ENCODE results near the gene MUCL3. TPM values are rescaled to one million over a fixed set of nuclear protein-coding genes. Genes with fewer than 3 reads are reported as not detected.
A peak's percentile ranks its signal among the peaks of the same experiment; 100 is the strongest.
"Not testable (repeated sequence)": the region's sequence is repeated elsewhere in the genome, so short reads cannot be mapped to it uniquely, and the experiment has no call there.

Gene MUCL3
- total RNA-seq, 2 experiments from 2014 or later, result not detected

- H3K4me3 Mint-ChIP-seq, result no peak overlapping the region
- H3K27me3 Mint-ChIP-seq, result peaks cover 15% of the 10 kb centered on the region
- H3K27ac Mint-ChIP-seq, result no peak overlapping the region
These were observed 23.3 kb downstream of the MUCL3 start for GRCh38 chr6:30964075-30964474.

GRCh38 chr6:30965140-30965601, 24.4 kb downstream of the MUCL3 start:
- Mint-ChIP-seq H3K4me1 (no peaks in the 10 kb centered on the region), H3K27me3 (peaks cover 16% of the 10 kb centered on the region), H3K36me3 (ENCODE audit: low read depth) (no peaks in the 10 kb centered on the region), H3K9me3 (ENCODE audit: low read depth) (no peaks in the 10 kb centered on the region), H3K4me3 (no peak overlapping the region), H3K27ac (no peak overlapping the region)
- ChIA-PET CTCF (no interaction called here), POLR2A (no interaction called here)
- intact Hi-C loops (cut with DNase I, micrococcal nuclease), result loop anchor here in 1 of 2 experiments (2.0 kb wide), 1 partner anchor 34 kb away; no protein-coding TSS in a partner anchor
- ATAC-seq (peak; percentile 19), DNase-seq (no peak)

More at GRCh38 chr6:30964075-30964474, 23.3 kb downstream of the MUCL3 start:
- ChIA-PET CTCF (no interaction called here), POLR2A (no interaction called here)
- peak; percentile 38 for DNase-seq
- no peaks in the 10 kb centered on the region for H3K9me3 Mint-ChIP-seq (ENCODE audit: low read depth)
- ATAC-seq, result peak; percentile 57
- H3K36me3 Mint-ChIP-seq (ENCODE audit: low read depth), result no peaks in the 10 kb centered on the region
- intact Hi-C loops (cut with DNase I, micrococcal nuclease), result loop anchor here in 1 of 2 experiments (2.0 kb wide), 1 partner anchor 35 kb away; no protein-coding TSS in a partner anchor
- H3K4me1 Mint-ChIP-seq, result no peaks in the 10 kb centered on the region

DNA sequence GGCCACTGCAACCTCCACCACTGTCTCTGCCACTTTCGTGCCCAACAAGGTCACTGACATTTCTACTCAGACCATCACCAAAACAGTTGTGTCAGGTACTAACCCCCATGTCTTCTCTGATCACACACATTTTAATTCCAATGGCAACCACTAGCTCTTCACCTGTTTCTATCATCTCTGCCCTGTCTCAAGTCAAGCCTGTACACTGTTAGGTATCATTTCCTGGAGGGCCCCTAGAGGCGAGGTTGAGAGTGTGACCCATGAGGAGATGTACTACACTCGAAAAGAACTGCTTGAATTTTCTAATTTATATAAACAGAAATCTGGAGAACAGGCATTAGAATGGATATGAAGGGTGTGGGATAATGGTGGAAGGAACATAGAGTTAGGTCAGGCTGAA, 25.4 kb downstream of the MUCL3 start:
- ChIA-PET POLR2A (no interaction called here), CTCF (no interaction called here)
- Mint-ChIP-seq H3K4me1 (no peaks in the 10 kb centered on the region), H3K9me3 (ENCODE audit: low read depth) (no peaks in the 10 kb centered on the region), H3K27me3 (peaks cover 16% of the 10 kb centered on the region), H3K4me3 (no peak overlapping the region), H3K27ac (no peak overlapping the region), H3K36me3 (ENCODE audit: low read depth) (no peaks in the 10 kb centered on the region)
- ATAC-seq (no peak), DNase-seq (no peak)
- intact Hi-C loops (cut with DNase I, micrococcal nuclease), result no loop called here

- DNase-seq; intact Hi-C loops (cut with DNase I, micrococcal nuclease); H3K4me3 Mint-ChIP-seq; H3K27ac Mint-ChIP-seq; POLR2A ChIA-PET; ATAC-seq; CTCF ChIA-PET; H3K36me3 Mint-ChIP-seq (ENCODE audit: low read depth); H3K9me3 Mint-ChIP-seq (ENCODE audit: low read depth); H3K4me1 Mint-ChIP-seq: not testable (repeated sequence)
- peaks cover 14% of the 10 kb centered on the region for H3K27me3 Mint-ChIP-seq
These were observed 28.4 kb downstream of the MUCL3 start for GRCh38 chr6:30969171-30969570.

DNA sequence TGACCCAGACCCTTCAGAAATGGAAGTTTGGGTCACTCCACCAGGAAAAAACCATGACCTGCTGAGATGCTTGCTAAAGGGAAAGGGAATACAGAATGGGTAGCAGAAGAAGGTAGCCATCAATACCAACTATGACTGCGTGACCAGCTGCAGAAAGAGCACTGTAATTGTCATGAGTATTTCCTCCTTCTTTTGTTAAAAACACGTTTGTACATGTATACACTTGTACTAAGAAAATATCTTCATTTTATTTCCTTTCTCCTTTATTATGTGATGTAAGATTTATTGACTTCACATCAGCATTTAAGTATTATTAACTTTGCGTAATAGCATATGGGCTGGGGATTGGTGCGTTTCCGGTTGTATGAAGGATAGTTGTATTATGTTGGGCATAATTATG, 30.2 kb downstream of the MUCL3 start:
- H3K4me1 Mint-ChIP-seq, result no peaks in the 10 kb centered on the region
- intact Hi-C loops (cut with DNase I, micrococcal nuclease), result no loop called here
- H3K36me3 Mint-ChIP-seq (ENCODE audit: low read depth), result no peaks in the 10 kb centered on the region
- no peak overlapping the region for H3K27ac Mint-ChIP-seq
- H3K4me3 Mint-ChIP-seq, result no peak overlapping the region
- DNase-seq (no peak), ATAC-seq (no peak)
- ChIA-PET CTCF (no interaction called here), POLR2A (no interaction called here)
- H3K9me3 Mint-ChIP-seq (ENCODE audit: low read depth), result no peaks in the 10 kb centered on the region
- H3K27me3 Mint-ChIP-seq, result peaks cover 2% of the 10 kb centered on the region

- no peaks in the 10 kb centered on the region for H3K36me3 Mint-ChIP-seq (ENCODE audit: low read depth)
- ChIA-PET CTCF (no interaction called here), POLR2A (no interaction called here)
- no peak for ATAC-seq
- intact Hi-C loops (cut with DNase I, micrococcal nuclease), result no loop called here
- H3K27me3 Mint-ChIP-seq, result peaks cover 2% of the 10 kb centered on the region
- no peaks in the 10 kb centered on the region for H3K9me3 Mint-ChIP-seq (ENCODE audit: low read depth)
- H3K27ac Mint-ChIP-seq, result no peak overlapping the region
- no peaks in the 10 kb centered on the region for H3K4me1 Mint-ChIP-seq
- DNase-seq, result no peak
- H3K4me3 Mint-ChIP-seq, result no peak overlapping the region
These were observed 32.0 kb downstream of the MUCL3 start for GRCh38 chr6:30972816-30973215.

GRCh38 chr6:30974490-30975252, 33.9 kb downstream of the MUCL3 start:
- CTCF ChIA-PET, result interaction anchor here (1.4 kb wide), 1 partner anchor 105 kb away, joined by 4 read pairs; no protein-coding TSS in a partner anchor
- peaks cover 7% of the 10 kb centered on the region for H3K27me3 Mint-ChIP-seq
- H3K9me3 Mint-ChIP-seq (ENCODE audit: low read depth), result no peaks in the 10 kb centered on the region
- no peak overlapping the region for H3K27ac Mint-ChIP-seq
- intact Hi-C loops (cut with DNase I, micrococcal nuclease), result no loop called here
- H3K36me3 Mint-ChIP-seq (ENCODE audit: low read depth), result no peaks in the 10 kb centered on the region
- no peaks in the 10 kb centered on the region for H3K4me1 Mint-ChIP-seq
- POLR2A ChIA-PET, result no interaction called here
- ATAC-seq, result no peak
- no peak for DNase-seq
- H3K4me3 Mint-ChIP-seq, result no peak overlapping the region

GRCh38 chr6:30979141-30979540, 38.4 kb downstream of the MUCL3 start:
- Mint-ChIP-seq H3K27ac (no peak overlapping the region), H3K4me1 (peaks cover 2% of the 10 kb centered on the region), H3K9me3 (ENCODE audit: low read depth) (no peaks in the 10 kb centered on the region), H3K27me3 (peaks cover 29% of the 10 kb centered on the region), H3K4me3 (no peak overlapping the region), H3K36me3 (ENCODE audit: low read depth) (no peaks in the 10 kb centered on the region)
- CTCF ChIA-PET, result interaction anchor here (1.2 kb wide), 1 partner anchor 57 kb away, joined by 3 read pairs; no protein-coding TSS in a partner anchor
- intact Hi-C loops (cut with DNase I, micrococcal nuclease), result no loop called here
- POLR2A ChIA-PET, result no interaction called here
- ATAC-seq, result no peak
- no peak for DNase-seq

DNA sequence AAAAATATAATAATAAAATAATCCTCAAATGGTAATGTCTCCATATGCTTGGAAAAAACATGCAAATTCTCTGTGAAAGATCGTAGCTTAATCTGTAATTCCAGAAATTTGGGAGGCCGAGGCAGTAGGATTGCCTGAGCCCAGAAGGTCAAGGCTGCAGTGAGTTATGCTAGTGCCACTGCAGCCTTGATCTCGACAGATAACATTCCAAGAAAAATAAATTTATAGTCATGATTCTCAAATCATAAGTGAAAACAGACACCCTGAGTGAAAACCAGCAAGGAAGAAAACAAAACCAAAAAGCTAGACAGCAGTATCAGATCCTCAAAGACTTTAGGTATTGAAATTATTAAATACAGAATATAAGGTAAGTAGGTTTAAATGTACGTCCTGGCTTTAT, 38.9 kb downstream of the MUCL3 start:
- Mint-ChIP-seq H3K9me3 (ENCODE audit: low read depth) (no peaks in the 10 kb centered on the region), H3K27me3 (peaks cover 29% of the 10 kb centered on the region), H3K27ac (no peak overlapping the region), H3K4me3 (no peak overlapping the region), H3K36me3 (ENCODE audit: low read depth) (no peaks in the 10 kb centered on the region), H3K4me1 (peaks cover 2% of the 10 kb centered on the region)
- ChIA-PET CTCF (interaction anchor here (0.8 to 1.2 kb wide), 2 partner anchors 56 to 148 kb away, joined by 3 read pairs; no protein-coding TSS in a partner anchor), POLR2A (no interaction called here)
- DNase-seq (no peak), ATAC-seq (no peak)
- intact Hi-C loops (cut with DNase I, micrococcal nuclease), result no loop called here

- H3K4me3 Mint-ChIP-seq, result no peak overlapping the region
- H3K27ac Mint-ChIP-seq, result no peak overlapping the region
- peaks cover 6% of the 10 kb centered on the region for H3K4me1 Mint-ChIP-seq
- POLR2A ChIA-PET, result interaction anchor here (0.5 kb wide), 1 partner anchor 287 kb away, joined by 4 read pairs; no protein-coding TSS in a partner anchor
- CTCF ChIA-PET, result interaction anchor here (0.6 to 1.1 kb wide), 2 partner anchors 25 to 40 kb away, joined by 3 read pairs; no protein-coding TSS in a partner anchor
- ATAC-seq (no peak), DNase-seq (no peak)
- peaks cover 29% of the 10 kb centered on the region for H3K27me3 Mint-ChIP-seq
- no peaks in the 10 kb centered on the region for H3K9me3 Mint-ChIP-seq (ENCODE audit: low read depth)
- no peaks in the 10 kb centered on the region for H3K36me3 Mint-ChIP-seq (ENCODE audit: low read depth)
- intact Hi-C loops (cut with DNase I, micrococcal nuclease), result no loop called here
These were observed 41.4 kb downstream of the MUCL3 start for GRCh38 chr6:30981942-30982772.

GRCh38 chr6:30983439-30983838, 42.7 kb downstream of the MUCL3 start, which contains the start of gene MUC21:
TSS of gene MUC21 (plus strand) at chr6:30983718. CDS start at chr6:30983959, 241 bp downstream.
- DNase-seq (no peak), ATAC-seq (no peak)
- Mint-ChIP-seq H3K36me3 (ENCODE audit: low read depth) (no peaks in the 10 kb centered on the region), H3K4me1 (peaks cover 6% of the 10 kb centered on the region), H3K4me3 (no peak within 1 kb of the TSS), H3K9me3 (ENCODE audit: low read depth) (no peaks in the 10 kb centered on the region), H3K27me3 (peaks cover 27% of the 10 kb centered on the region), H3K27ac (no peak within 1 kb of the TSS)
- intact Hi-C loops (cut with DNase I, micrococcal nuclease), result no loop called here
- POLR2A ChIA-PET, result no interaction called here
- CTCF ChIA-PET, result no interaction called here

Data from activated CD4-positive, alpha-beta T cell treated with anti-CD3 and anti-CD28 coated beads for 36 hours (primary cell).